Neutrophil (primary cell): Measurements from ENCODE around the gene RHOH.

ENCODE experiments used
- H3K27ac ChIP-seq: fragments of 200-600 bp; sonication (generic); 2 replicates; pipeline ENCODE4 v1.5.1; 2016; ENCODE audit warnings: mild to moderate bottlenecking, moderate library complexity
- H3K27me3 ChIP-seq: fragments of 200-600 bp; sonication (generic); 2 replicates; pipeline ENCODE4 v1.6.0; 2016; ENCODE audit warnings: mild to moderate bottlenecking
- H3K36me3 ChIP-seq: fragments of 200-600 bp; sonication (generic); 2 replicates; pipeline ENCODE4 v1.5.1; 2017
- H3K4me1 ChIP-seq, 2 experiments: fragments of 200-600 bp in 1 of 2; sonication (generic) in 1 of 2; 1 replicate in 1 of 2; 2 replicates in 1 of 2; pipeline versions ENCODE4 v1.5.1 to v1.6.1; 2013 to 2016; ENCODE audit warnings: low read depth in 1 of 2, low read length in 1 of 2, mild to moderate bottlenecking in 1 of 2, moderate library complexity in 1 of 2; ENCODE audit not compliant: control insufficient read depth in 1 of 2, insufficient read depth in 1 of 2
- H3K4me3 ChIP-seq, 2 experiments: fragments of 200-600 bp in 1 of 2; sonication (generic) in 1 of 2; 1 replicate in 1 of 2; 2 replicates in 1 of 2; pipeline ENCODE4 v1.5.1; 2013 to 2016; ENCODE audit warnings: low read depth in 1 of 2, low read length in 1 of 2, mild to moderate bottlenecking in 1 of 2, moderate library complexity in 1 of 2
- H3K9me3 ChIP-seq: fragments of 200-600 bp; sonication (generic); 2 replicates; pipeline ENCODE4 v1.5.1; 2016
- CTCF ChIP-seq: fragments of 200-600 bp; sonication (generic); IDR thresholded peaks from 2 replicates; pipeline ENCODE4 v1.5.1; 2016; ENCODE audit warnings: antibody characterized with exemption

Gene RHOH

GRCh38 chr4:40187386-40187906 is 9.4 kb upstream of the RHOH start:
- no peaks in the 10 kb centered on the region for H3K9me3 ChIP-seq
- no peaks in the 10 kb centered on the region for H3K36me3 ChIP-seq
- no peaks in the 10 kb centered on the region for H3K4me1 ChIP-seq
- no peak overlapping the region for H3K4me3 ChIP-seq
- no peak for TF ChIP-seq CTCF
- no peak overlapping the region for H3K27ac ChIP-seq
- H3K27me3 ChIP-seq: no peaks in the 10 kb centered on the region

GRCh38 chr4:40190019-40190418 is 6.8 kb upstream of the RHOH start:
- Histone ChIP-seq H3K4me3 (no peak overlapping the region), H3K9me3 (no peaks in the 10 kb centered on the region), H3K27me3 (no peaks in the 10 kb centered on the region), H3K36me3 (no peaks in the 10 kb centered on the region), H3K4me1 (peaks cover 9 to 11% of the 10 kb centered on the region in 2 experiments), H3K27ac (no peak overlapping the region)
- TF ChIP-seq CTCF: no peak

GRCh38 chr4:40190465-40190864 is 6.4 kb upstream of the RHOH start:
- H3K36me3 ChIP-seq: no peaks in the 10 kb centered on the region
- no peak overlapping the region for H3K27ac ChIP-seq
- H3K27me3 ChIP-seq: no peaks in the 10 kb centered on the region
- TF ChIP-seq CTCF: no peak
- H3K4me1 ChIP-seq: peaks cover 11% of the 10 kb centered on the region in 2 experiments
- H3K9me3 ChIP-seq: no peaks in the 10 kb centered on the region
- no peak overlapping the region for H3K4me3 ChIP-seq

GRCh38 chr4:40190880-40191815 is 5.7 kb upstream of the RHOH start:
- TF ChIP-seq CTCF: no peak
- no peak overlapping the region for H3K4me3 ChIP-seq
- H3K4me1 ChIP-seq: peaks cover 11 to 13% of the 10 kb centered on the region in 2 experiments
- H3K27me3 ChIP-seq: no peaks in the 10 kb centered on the region
- H3K36me3 ChIP-seq: no peaks in the 10 kb centered on the region
- no peak overlapping the region for H3K27ac ChIP-seq
- H3K9me3 ChIP-seq: no peaks in the 10 kb centered on the region

GRCh38 chr4:40192114-40193015 is 4.5 kb upstream of the RHOH start:
- no peak for TF ChIP-seq CTCF
- H3K9me3 ChIP-seq: no peaks in the 10 kb centered on the region
- H3K27me3 ChIP-seq: no peaks in the 10 kb centered on the region
- no peak overlapping the region for H3K27ac ChIP-seq
- H3K4me3 ChIP-seq: no peak overlapping the region
- H3K36me3 ChIP-seq: no peaks in the 10 kb centered on the region
- peaks cover 24% of the 10 kb centered on the region in 2 experiments for H3K4me1 ChIP-seq
